IPS-18a (cell line): ENCODE data around the gene TUBB2B.
"Not testable (repeated sequence)": the region's sequence is repeated elsewhere in the genome, so short reads cannot be mapped to it uniquely, and the experiment has no call there.

Experiments used
- H3K27ac ChIP-seq: one replicate; pipeline ENCODE4 v1.5.1; 2013; ENCODE audit warnings: low read length
- H3K27me3 ChIP-seq: one replicate; pipeline ENCODE4 v1.6.1; 2013; ENCODE audit warnings: mild to moderate bottlenecking, low read length; ENCODE audit not compliant: control insufficient read depth, insufficient read depth
- H3K36me3 ChIP-seq: one replicate; pipeline ENCODE4 v1.6.1; 2013; ENCODE audit warnings: low read depth, low read length; ENCODE audit not compliant: control insufficient read depth
- H3K4me1 ChIP-seq: one replicate; pipeline ENCODE4 v1.6.1; 2013; ENCODE audit warnings: low read depth, low read length; ENCODE audit not compliant: control insufficient read depth
- H3K4me3 ChIP-seq: one replicate; pipeline ENCODE4 v1.5.1; 2013; ENCODE audit warnings: low read length
- H3K9ac ChIP-seq: one replicate; pipeline ENCODE4 v1.6.1; 2013; ENCODE audit warnings: mild to moderate bottlenecking, low read length, moderate library complexity
- H3K9me3 ChIP-seq: one replicate; pipeline ENCODE4 v1.6.1; 2013; ENCODE audit warnings: low read depth, low read length; ENCODE audit not compliant: control insufficient read depth

The TUBB2B gene

DNA sequence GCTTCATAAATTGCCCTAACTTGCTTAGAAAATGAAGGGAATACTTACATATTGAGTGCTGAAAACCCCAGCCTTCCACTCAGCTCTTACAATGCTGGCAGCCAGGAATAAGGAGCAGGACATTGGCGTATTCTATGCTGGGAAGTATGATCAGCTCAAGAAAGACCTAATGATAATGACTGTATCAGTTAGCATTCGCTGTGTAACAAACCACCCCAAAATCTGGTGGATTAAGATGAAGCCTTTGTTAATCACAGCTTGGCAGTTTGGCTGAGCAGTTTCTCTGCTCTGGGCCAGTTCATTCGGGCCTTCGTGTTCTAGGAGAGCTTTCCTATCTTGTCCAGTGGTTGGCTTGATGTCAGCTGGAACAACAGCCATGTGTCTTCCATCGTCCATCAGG is 36.7 kb downstream of the TUBB2B start:
- H3K36me3 ChIP-seq = no peaks in the 10 kb centered on the region
- no peak overlapping the region for H3K27ac ChIP-seq
- H3K9ac ChIP-seq = no peak overlapping the region
- H3K4me3 ChIP-seq = no peak overlapping the region
- H3K9me3 ChIP-seq = no peaks in the 10 kb centered on the region
- H3K27me3 ChIP-seq = no peaks in the 10 kb centered on the region
- H3K4me1 ChIP-seq = peaks cover 28% of the 10 kb centered on the region

DNA sequence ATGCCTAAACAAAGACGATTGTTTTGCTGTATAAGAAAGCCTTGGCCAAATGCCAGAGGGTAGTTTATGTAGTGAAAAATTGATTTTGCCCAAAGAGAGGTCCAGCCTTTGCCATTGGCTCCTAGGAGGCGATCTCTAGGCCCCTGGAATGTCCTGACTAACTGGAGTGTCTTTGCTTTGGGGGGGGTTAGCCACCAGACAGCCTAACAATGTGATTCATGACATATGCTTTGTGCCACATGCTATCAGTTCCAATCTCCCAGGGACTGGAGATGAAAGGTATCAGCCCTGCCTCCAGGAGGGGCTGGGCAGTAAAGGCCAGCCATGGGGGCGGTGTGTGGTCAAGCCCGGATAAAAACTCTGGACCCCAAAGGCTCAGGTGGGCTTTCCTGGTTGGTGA is 37.4 kb downstream of the TUBB2B start:
- no peak overlapping the region for H3K27ac ChIP-seq
- H3K27me3 ChIP-seq = no peaks in the 10 kb centered on the region
- no peak overlapping the region for H3K9ac ChIP-seq
- H3K36me3 ChIP-seq = no peaks in the 10 kb centered on the region
- H3K9me3 ChIP-seq = no peaks in the 10 kb centered on the region
- no peak overlapping the region for H3K4me3 ChIP-seq
- H3K4me1 ChIP-seq = peaks cover 21% of the 10 kb centered on the region

DNA sequence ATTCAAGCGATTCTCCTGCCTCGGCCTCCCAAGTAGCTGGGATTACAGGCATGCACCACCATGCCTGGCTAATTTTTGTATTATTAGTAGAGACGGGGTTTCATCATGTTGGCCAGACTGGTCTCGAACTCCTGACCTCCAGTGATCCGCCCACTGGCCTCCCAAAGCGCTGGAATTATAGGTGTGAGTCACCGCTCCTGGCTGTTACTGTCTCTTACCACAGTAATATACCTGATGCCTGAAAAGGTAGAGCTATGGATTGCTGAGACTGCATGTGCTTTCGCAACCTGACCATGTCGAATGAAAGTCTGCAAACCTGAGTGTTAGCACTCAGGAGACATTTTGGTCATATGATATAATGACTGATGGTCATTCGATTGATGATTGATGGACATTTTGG is 38.3 kb downstream of the TUBB2B start:
- not testable (repeated sequence) for H3K36me3 ChIP-seq, H3K9me3 ChIP-seq, H3K27ac ChIP-seq, H3K9ac ChIP-seq, H3K27me3 ChIP-seq, H3K4me3 ChIP-seq
- H3K4me1 ChIP-seq = peaks cover 12% of the 10 kb centered on the region

DNA sequence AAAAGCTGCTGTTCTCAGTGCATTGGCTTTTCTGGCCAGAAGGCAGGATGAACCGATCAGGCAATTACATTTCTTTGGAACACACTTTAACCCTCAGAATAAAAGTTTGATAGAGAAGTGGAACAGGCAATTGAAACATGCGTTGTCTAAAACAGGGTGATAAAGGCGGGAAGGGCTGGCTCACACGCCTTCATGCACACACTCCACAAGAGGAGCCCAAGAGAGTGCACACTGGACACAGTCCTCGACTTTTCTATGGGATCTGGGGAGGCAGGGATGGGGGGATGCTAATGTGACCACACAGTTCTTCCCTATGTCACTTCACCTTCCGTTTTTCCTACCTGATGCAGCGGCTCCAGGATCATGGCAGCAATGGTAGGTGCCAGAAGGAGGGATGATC is 39.2 kb downstream of the TUBB2B start:
- H3K9me3 ChIP-seq = no peaks in the 10 kb centered on the region

DNA sequence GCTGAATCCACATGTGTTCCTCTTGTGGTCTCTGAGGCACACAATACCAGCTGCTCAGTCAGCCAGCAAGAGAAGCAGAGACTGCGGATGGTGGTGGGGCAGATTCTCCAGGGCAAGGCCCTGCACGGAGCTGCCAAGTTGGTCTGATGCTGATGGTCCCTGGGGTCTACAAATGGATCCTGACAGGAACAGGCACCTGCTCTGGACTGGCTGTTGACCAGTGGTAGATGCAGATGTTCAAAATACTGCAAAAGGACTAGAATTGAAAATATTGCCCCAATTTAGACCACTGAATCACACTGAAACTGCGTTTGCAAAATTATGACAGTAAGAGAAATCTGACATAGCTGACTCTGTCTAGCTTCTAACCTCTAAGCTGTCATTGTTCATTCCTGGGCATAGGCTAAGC is 40.5 kb downstream of the TUBB2B start:
- H3K36me3 ChIP-seq = no peaks in the 10 kb centered on the region
- no peaks in the 10 kb centered on the region for H3K27me3 ChIP-seq
- H3K9me3 ChIP-seq = no peaks in the 10 kb centered on the region
- H3K9ac ChIP-seq = no peak overlapping the region
- no peak overlapping the region for H3K4me3 ChIP-seq
- no peaks in the 10 kb centered on the region for H3K4me1 ChIP-seq
- no peak overlapping the region for H3K27ac ChIP-seq

More for the DNA sequence above, 39.2 kb downstream of the TUBB2B start:
- no peak overlapping the region for H3K9ac ChIP-seq
- no peaks in the 10 kb centered on the region for H3K36me3 ChIP-seq
- no peak overlapping the region for H3K27ac ChIP-seq
- H3K27me3 ChIP-seq = no peaks in the 10 kb centered on the region
- H3K4me1 ChIP-seq = peaks cover 6% of the 10 kb centered on the region
- no peak overlapping the region for H3K4me3 ChIP-seq

DNA sequence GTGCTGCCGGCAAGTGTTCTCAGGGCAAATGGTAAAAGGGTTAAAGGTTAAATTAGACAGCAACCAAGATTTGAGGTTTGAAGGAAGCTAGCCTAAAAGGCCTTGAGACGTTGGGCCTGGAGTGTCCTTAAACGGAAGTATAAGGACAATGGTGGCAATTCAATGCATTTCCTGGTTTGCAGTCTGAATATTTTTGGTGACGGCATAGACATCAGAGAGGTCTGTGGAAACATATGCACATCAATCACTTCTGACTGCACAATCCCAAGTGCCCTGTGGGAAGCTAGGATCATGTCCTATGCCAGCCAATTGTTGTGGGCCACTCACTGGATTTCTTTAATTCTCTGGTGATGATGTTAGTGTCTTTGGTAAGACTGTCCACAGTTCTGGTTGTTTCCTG is 44.4 kb downstream of the TUBB2B start:
- Histone ChIP-seq H3K9me3 (no peaks in the 10 kb centered on the region), H3K27ac (no peak overlapping the region), H3K4me3 (no peak overlapping the region), H3K36me3 (no peaks in the 10 kb centered on the region), H3K4me1 (no peaks in the 10 kb centered on the region), H3K9ac (no peak overlapping the region), H3K27me3 (no peaks in the 10 kb centered on the region)

DNA sequence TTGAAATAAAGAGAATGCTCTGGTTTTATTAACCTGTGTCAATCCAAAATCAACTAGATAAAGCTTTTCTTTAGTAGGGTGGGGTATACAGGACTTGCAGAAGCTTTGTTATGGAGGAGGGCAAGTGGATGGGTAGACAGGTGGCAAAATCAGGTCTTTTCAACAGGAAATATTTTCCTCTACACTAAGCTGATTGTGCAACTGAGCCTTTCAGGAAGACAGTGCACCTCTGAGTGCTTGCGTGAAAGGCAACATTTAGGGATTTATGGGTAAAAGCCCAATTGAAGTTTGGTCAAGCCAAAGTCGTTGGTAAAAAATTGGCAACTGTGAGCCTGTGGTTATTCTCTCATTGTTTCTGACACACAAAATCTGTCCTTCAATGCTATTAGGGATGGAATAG is 46.3 kb downstream of the TUBB2B start:
- no peaks in the 10 kb centered on the region for H3K27me3 ChIP-seq
- H3K27ac ChIP-seq = no peak overlapping the region
- H3K36me3 ChIP-seq = no peaks in the 10 kb centered on the region
- no peak overlapping the region for H3K9ac ChIP-seq
- H3K4me1 ChIP-seq = peaks cover 1% of the 10 kb centered on the region
- H3K4me3 ChIP-seq = no peak overlapping the region
- no peaks in the 10 kb centered on the region for H3K9me3 ChIP-seq

DNA sequence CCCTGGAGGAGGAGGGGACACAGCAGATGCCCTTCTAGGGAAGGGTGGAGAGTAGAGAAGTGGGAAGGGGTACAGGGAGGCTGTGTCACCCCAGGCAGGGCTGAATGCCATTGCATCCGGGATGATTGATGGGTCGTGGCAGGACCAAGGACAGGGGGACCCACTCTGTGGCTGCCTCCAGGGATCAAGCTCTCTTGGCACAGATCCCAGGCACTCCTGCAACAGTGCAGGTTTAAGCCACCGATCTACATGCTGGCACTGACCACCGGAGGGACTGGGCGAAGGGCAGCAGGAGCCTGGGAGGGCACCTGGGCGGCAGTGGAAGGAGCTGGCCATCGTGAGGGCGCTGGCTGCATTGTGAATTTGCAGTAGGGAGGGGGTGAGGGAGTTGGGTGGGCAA is 47.5 kb downstream of the TUBB2B start:
- H3K9me3 ChIP-seq, H3K9ac ChIP-seq, H3K36me3 ChIP-seq, H3K27ac ChIP-seq, H3K27me3 ChIP-seq: not testable (repeated sequence)
- Histone ChIP-seq H3K4me3 (peak overlapping the region; percentile 23), H3K4me1 (peaks cover 13% of the 10 kb centered on the region)

DNA sequence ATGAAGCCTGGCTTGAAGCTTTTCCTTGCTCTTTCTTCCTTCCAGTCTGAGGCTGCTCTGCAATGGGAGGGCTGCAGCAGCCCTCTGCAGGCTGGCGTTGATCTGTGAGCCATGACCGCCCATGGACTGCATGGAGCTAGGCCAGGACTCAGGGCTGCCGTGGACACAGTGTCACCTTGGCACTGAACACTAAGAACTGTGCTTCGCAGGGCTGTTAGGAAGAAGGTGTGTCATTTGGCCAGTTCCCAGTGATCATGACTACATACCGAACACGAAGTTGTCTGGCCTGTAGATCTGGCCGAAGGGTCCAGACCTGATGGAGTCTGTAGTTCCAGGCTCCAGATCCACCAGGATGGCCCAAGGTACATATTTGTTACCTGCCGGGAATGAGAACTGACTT is 48.8 kb downstream of the TUBB2B start:
- H3K27me3 ChIP-seq, H3K9ac ChIP-seq, H3K27ac ChIP-seq, H3K36me3 ChIP-seq, H3K4me3 ChIP-seq, H3K9me3 ChIP-seq: not testable (repeated sequence)
- peaks cover 14% of the 10 kb centered on the region for H3K4me1 ChIP-seq

DNA sequence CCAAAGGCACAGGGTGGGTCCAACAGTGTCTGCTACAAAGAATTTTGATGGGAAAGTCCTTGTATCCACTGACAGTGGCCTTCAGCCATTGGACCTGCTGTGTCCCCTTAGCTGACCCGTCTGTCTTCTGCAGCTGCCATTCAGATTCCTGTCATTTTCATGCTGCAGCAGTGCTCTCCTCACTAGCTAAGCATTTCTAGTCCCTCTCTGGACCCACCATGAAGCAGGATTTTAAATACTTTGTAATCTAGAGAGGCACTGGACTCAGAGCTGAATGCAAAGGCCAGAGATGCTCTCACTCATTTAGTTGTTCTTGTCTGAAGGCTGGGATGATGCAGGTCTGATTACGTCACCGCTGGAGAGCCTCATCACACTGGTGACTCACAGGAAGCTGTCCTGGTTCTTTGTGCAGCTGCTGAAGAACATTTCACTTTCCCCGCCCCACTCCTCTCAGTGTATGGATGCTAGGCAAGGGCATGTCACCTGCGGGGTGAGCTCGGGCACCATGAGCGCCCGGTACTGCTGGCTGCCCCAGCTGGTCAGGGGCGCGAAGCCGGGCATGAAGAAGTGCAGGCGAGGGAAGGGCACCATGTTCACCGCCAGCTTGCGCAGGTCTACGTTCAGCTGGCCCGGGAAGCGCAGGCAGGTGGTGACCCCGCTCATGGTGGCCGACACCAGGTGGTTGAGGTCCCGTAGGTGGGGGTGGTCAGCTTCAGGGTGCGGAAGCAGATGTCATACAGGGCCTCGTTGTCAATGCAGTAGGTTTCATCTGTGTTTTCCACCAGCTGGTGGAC is 50.7 kb downstream of the TUBB2B start:
- Histone ChIP-seq H3K4me3 (no peak overlapping the region), H3K27ac (no peak overlapping the region)

DNA sequence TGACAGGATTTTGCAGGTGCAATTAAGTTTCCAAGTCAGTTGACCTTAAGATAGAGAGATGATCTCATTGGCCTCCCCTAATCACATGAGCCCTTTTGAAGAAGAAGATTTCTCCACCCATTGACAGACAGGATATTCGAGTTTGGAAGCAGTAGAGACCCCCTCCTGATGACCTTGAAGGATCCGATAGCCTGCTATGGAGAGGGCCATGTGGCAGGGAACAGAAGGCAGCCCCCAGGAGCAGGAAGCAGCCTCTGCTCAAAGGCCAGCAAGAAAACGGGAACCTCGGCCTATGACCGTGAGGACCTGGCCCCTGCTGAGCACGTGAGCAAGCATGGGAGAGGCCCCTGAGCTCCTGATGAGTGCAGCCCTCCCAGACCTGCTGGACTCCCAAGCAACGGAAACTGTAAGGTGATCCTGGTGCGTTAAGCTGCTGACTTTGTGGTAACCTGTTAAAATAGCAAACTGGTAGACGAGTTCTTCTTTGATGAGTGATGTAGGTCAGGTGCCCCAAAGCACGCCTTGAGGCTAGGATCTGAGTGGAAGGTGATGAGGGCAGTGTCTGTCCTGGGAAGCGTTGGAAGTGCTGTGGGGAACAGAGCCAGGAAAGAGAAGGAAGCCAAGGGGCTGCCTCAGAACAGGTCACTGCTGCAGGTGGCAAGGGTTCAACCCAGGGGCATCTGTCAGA is 51.6 kb downstream of the TUBB2B start:
- no peak overlapping the region for H3K4me3 ChIP-seq
- H3K27ac ChIP-seq = no peak overlapping the region
- no peaks in the 10 kb centered on the region for H3K36me3 ChIP-seq
- H3K9ac ChIP-seq = no peak overlapping the region
- no peaks in the 10 kb centered on the region for H3K9me3 ChIP-seq
- H3K27me3 ChIP-seq = no peaks in the 10 kb centered on the region
- peaks cover 14% of the 10 kb centered on the region for H3K4me1 ChIP-seq

More for the DNA sequence above, 50.7 kb downstream of the TUBB2B start:
- Histone ChIP-seq H3K4me1 (peaks cover 14% of the 10 kb centered on the region), H3K9ac (no peak overlapping the region), H3K27me3 (no peaks in the 10 kb centered on the region), H3K9me3 (no peaks in the 10 kb centered on the region), H3K36me3 (no peaks in the 10 kb centered on the region)
